H9 (cell line): ENCODE data around the gene FIGNL2. TPM values are rescaled to one million over a fixed set of nuclear protein-coding genes. Genes with fewer than 3 reads are reported as not detected.

Experiments
- DNase-seq: peaks from one replicate; pipeline ENCODE4 v3.0.0-alpha.2; 2017
- H2AFZ ChIP-seq: one replicate; pipeline ENCODE4 v1.6.1; 2013; ENCODE audit warnings: mild to moderate bottlenecking, low read length, control low read depth, moderate library complexity
- H2AK5ac ChIP-seq: 2 replicates; pipeline ENCODE4 v1.6.1; 2013; ENCODE audit warnings: low read length, control low read depth, mixed read lengths; ENCODE audit not compliant: insufficient read length
- H2BK120ac ChIP-seq: one replicate; pipeline ENCODE4 v1.6.1; 2013; ENCODE audit warnings: low read depth, mild to moderate bottlenecking, low read length, control low read depth, inconsistent platforms; ENCODE audit not compliant: poor library complexity, severe bottlenecking
- H2BK12ac ChIP-seq: 2 replicates; pipeline ENCODE4 v1.6.1; 2013; ENCODE audit warnings: low read length, control low read depth, mixed read lengths, low read depth; ENCODE audit not compliant: insufficient read length
- H2BK15ac ChIP-seq: 2 replicates; pipeline ENCODE4 v1.6.1; 2013; ENCODE audit warnings: low read depth, low read length, control low read depth
- H2BK20ac ChIP-seq: one replicate; pipeline ENCODE4 v1.6.1; 2013; ENCODE audit warnings: low read depth, mild to moderate bottlenecking, low read length, control low read depth, inconsistent platforms; ENCODE audit not compliant: poor library complexity, severe bottlenecking
- H2BK5ac ChIP-seq: 2 replicates; pipeline ENCODE4 v1.6.1; 2013; ENCODE audit warnings: low read length, control low read depth, mixed read lengths; ENCODE audit not compliant: insufficient read length
- H3K14ac ChIP-seq: 2 replicates; pipeline ENCODE4 v1.6.1; 2013; ENCODE audit warnings: low read length, control low read depth; ENCODE audit not compliant: insufficient read depth
- H3K18ac ChIP-seq: 2 replicates; pipeline ENCODE4 v1.6.1; 2013; ENCODE audit warnings: low read depth, mild to moderate bottlenecking, mixed read lengths, low read length, control low read depth; ENCODE audit not compliant: insufficient read length
- H3K23ac ChIP-seq: 2 replicates; pipeline ENCODE4 v1.6.1; 2013; ENCODE audit warnings: low read length, control low read depth, mixed read lengths, low read depth; ENCODE audit not compliant: insufficient read length
- H3K23me2 ChIP-seq: 2 replicates; pipeline ENCODE4 v1.6.1; 2013; ENCODE audit warnings: low read depth, mild to moderate bottlenecking, mixed read lengths, low read length, control low read depth; ENCODE audit not compliant: insufficient read length, poor library complexity, severe bottlenecking
- H3K27ac ChIP-seq: 2 replicates; pipeline ENCODE4 v1.5.1; 2013; ENCODE audit warnings: low read length, control low read depth, mixed read lengths, low read depth; ENCODE audit not compliant: insufficient read length
- H3K27me3 ChIP-seq: 2 replicates; pipeline ENCODE4 v1.6.1; 2013; ENCODE audit warnings: low read length, control low read depth, inconsistent platforms; ENCODE audit not compliant: insufficient read depth
- H3K4ac ChIP-seq: 2 replicates; pipeline ENCODE4 v1.6.1; 2013; ENCODE audit warnings: low read depth, mild to moderate bottlenecking, control low read depth, inconsistent platforms, low read length, moderate library complexity
- H3K4me1 ChIP-seq: 2 replicates; pipeline ENCODE4 v1.6.1; 2013; ENCODE audit warnings: low read length, control low read depth, inconsistent platforms; ENCODE audit not compliant: insufficient read depth
- H3K4me2 ChIP-seq: 2 replicates; pipeline ENCODE4 v1.6.1; 2013; ENCODE audit warnings: low read length, control low read depth, mixed read lengths; ENCODE audit not compliant: insufficient read length, insufficient read depth
- H3K56ac ChIP-seq: 2 replicates; pipeline ENCODE4 v1.6.1; 2013; ENCODE audit warnings: low read depth, mild to moderate bottlenecking, mixed read lengths, low read length, control low read depth; ENCODE audit not compliant: insufficient read length
- H3K79me1 ChIP-seq: 2 replicates; pipeline ENCODE4 v1.6.1; 2013; ENCODE audit warnings: low read depth, mild to moderate bottlenecking, moderate library complexity, low read length, control low read depth, inconsistent platforms; ENCODE audit not compliant: insufficient read depth, poor library complexity, severe bottlenecking
- H3K79me2 ChIP-seq: 2 replicates; pipeline ENCODE4 v1.6.1; 2013; ENCODE audit warnings: low read length, control low read depth, inconsistent platforms; ENCODE audit not compliant: insufficient read depth
- H3K9ac ChIP-seq: 2 replicates; pipeline ENCODE4 v1.6.1; 2013; ENCODE audit warnings: low read length, control low read depth, mixed read lengths; ENCODE audit not compliant: insufficient read length; ENCODE audit errors: extremely low read depth
- H3K9me3 ChIP-seq: one replicate; pipeline ENCODE4 v1.6.1; 2013; ENCODE audit warnings: low read depth, low read length, inconsistent platforms; ENCODE audit not compliant: control insufficient read depth
- H3T11ph ChIP-seq: one replicate; pipeline ENCODE4 v1.6.1; 2013; ENCODE audit warnings: mild to moderate bottlenecking, low read length, control low read depth, inconsistent platforms
- H4K20me1 ChIP-seq: one replicate; pipeline ENCODE4 v1.6.1; 2013; ENCODE audit not compliant: control insufficient read depth, insufficient read length, insufficient read depth
- H4K5ac ChIP-seq: 2 replicates; pipeline ENCODE4 v1.6.1; 2013; ENCODE audit warnings: low read depth, mild to moderate bottlenecking, mixed read lengths, low read length, control low read depth; ENCODE audit not compliant: insufficient read length
- H4K8ac ChIP-seq: replicated peaks from 2 replicates; pipeline ENCODE4 v1.6.1; 2013; ENCODE audit warnings: low read length, control low read depth, mixed read lengths, low read depth; ENCODE audit not compliant: insufficient read length
- H4K91ac ChIP-seq: 2 replicates; pipeline ENCODE4 v1.6.1; 2013; ENCODE audit warnings: low read depth, mild to moderate bottlenecking, moderate library complexity, mixed read lengths, low read length, control low read depth; ENCODE audit not compliant: insufficient read length
- H3K27ac Mint-ChIP-seq, 3 experiments: 2 replicates in 2 of 3; 3 replicates in 1 of 3; pipeline ENCODE4 v1.8.0; 2020 to 2021; ENCODE audit warnings: mixed read lengths in 3 of 3, mild to moderate bottlenecking in 1 of 3, moderate library complexity in 1 of 3
- H3K27me3 Mint-ChIP-seq: 2 replicates; pipeline ENCODE4 v1.8.0; 2021; ENCODE audit warnings: low read depth, mild to moderate bottlenecking, moderate library complexity, mixed read lengths
- H3K36me3 Mint-ChIP-seq, 3 experiments: 2 replicates in 2 of 3; 3 replicates in 1 of 3; pipeline ENCODE4 v1.8.0; 2020 to 2021; ENCODE audit warnings: low read depth in 3 of 3, mixed read lengths in 3 of 3; ENCODE audit not compliant: insufficient read depth in 1 of 3
- H3K4me1 Mint-ChIP-seq, 2 experiments: 2 replicates each; pipeline ENCODE4 v1.8.0; 2020; ENCODE audit warnings: mixed read lengths in 2 of 2
- H3K4me3 Mint-ChIP-seq, 2 experiments: 2 replicates in 1 of 2; 3 replicates in 1 of 2; pipeline ENCODE4 v1.8.0; 2020 to 2021; ENCODE audit warnings: mild to moderate bottlenecking in 2 of 2, mixed read lengths in 2 of 2, moderate library complexity in 1 of 2
- H3K9me3 Mint-ChIP-seq, 2 experiments: 2 replicates in 1 of 2; 3 replicates in 1 of 2; pipeline ENCODE4 v1.8.0; 2020; ENCODE audit warnings: mild to moderate bottlenecking in 2 of 2, mixed read lengths in 2 of 2, moderate library complexity in 1 of 2
- CTCF ChIP-seq: fragments of 200-600 bp; sonication (generic); conservative IDR thresholded peaks from 3 replicates; pipeline ENCODE4 v1.8.0; 2021; ENCODE audit warnings: antibody characterized with exemption, mild to moderate bottlenecking
- WGBS: extraction: QIAGEN DNeasy Blood & Tissue Kit; methylation state at CpG from one replicate; pipeline ENCODE4 v1.1.7; 2013; ENCODE audit warnings: missing lambda C conversion rate, low lambda C conversion rate, mixed read lengths; ENCODE audit not compliant: insufficient read length; ENCODE audit errors: extremely low coverage; 5-methylcytosine and 5-hydroxymethylcytosine counted together
- total RNA-seq: library from RNA; stranded (reverse); gene quantifications from 2 replicates; pipeline ENCODE4 v1.2.1, GENCODE V29; 2021

Gene FIGNL2
- total RNA-seq, 1 experiment from 2014 or later, result 19.7 TPM

- Mint-ChIP-seq H3K27me3 (peaks cover 58% of the 10 kb centered on the region), H3K4me1 (peaks cover 30 to 60% of the 10 kb centered on the region in 2 experiments), H3K27ac (peak overlapping the region in 1 of 3 experiments; percentile 82; a peak in 1 of 7 replicates), H3K9me3 (no peaks in the 10 kb centered on the region), H3K36me3 (peaks cover 0 to 2% (median 0%) of the 10 kb centered on the region in 3 experiments; a peak in 2 of 7 replicates), H3K4me3 (peak overlapping the region; percentile 69 to 72)
- Histone ChIP-seq H2AFZ (no peak overlapping the region), H2BK12ac (no peak overlapping the region), H3K14ac (no peak overlapping the region), H3K27me3 (peaks cover 4% of the 10 kb centered on the region; the same call in 1 of the 2 replicates), H4K8ac (no peak overlapping the region), H3K9ac (no peak overlapping the region), H3K4ac (no peak overlapping the region), H4K20me1 (no peaks in the 10 kb centered on the region), H4K5ac (no peak overlapping the region), H3K4me1 (no peaks in the 10 kb centered on the region), H3K56ac (no peak overlapping the region), H2BK20ac (no peak overlapping the region), H2BK120ac (no peak overlapping the region), H2BK5ac (no peak overlapping the region), H3K79me2 (no peaks in the 10 kb centered on the region), H3K9me3 (no peaks in the 10 kb centered on the region), H4K91ac (no peak overlapping the region), H3K79me1 (no peaks in the 10 kb centered on the region), H2BK15ac (no peak overlapping the region), H3T11ph (no peak overlapping the region), H2AK5ac (no peak overlapping the region), H3K27ac (no peak overlapping the region), H3K18ac (no peak overlapping the region), H3K4me2 (no peak overlapping the region), H3K23ac (no peak overlapping the region), H3K23me2 (peaks cover 8% of the 10 kb centered on the region)
- WGBS, result no CpG with 5 or more reads among the region's 6 CpGs
- peak; percentile 70 for DNase-seq
- TF ChIP-seq CTCF, result peak; percentile 40; the same call in 2 of the 3 replicates
Observed at GRCh38 chr12:51815571-51815970, 32.9 kb downstream of the FIGNL2 start.
